ENCODE measurements around the gene OMP. TPM values are rescaled to one million over a fixed set of nuclear protein-coding genes. Genes with fewer than 3 reads are reported as not detected.

The OMP gene
- total and polyA plus RNA-seq, 2 experiments from 2014 or later, result not detected

GRCh38 chr11:77062924-77063323 lies 39.7 kb upstream of the OMP start:
- no peak for DNase-seq (ENCODE audit: low read depth in 1 of 2, low spot score in 1 of 2)

GRCh38 chr11:77063407-77063806 lies 39.2 kb upstream of the OMP start:
- no peak for DNase-seq (ENCODE audit: low read depth in 1 of 2, low spot score in 1 of 2)
- Histone ChIP-seq H3K36me3 (no peaks in the 10 kb centered on the region), H3K4me3 (no peak overlapping the region), H3K27me3 (no peaks in the 10 kb centered on the region), H3K9me3 (ENCODE audit: low read depth) (no peaks in the 10 kb centered on the region), H3K4me1 (ENCODE audit: low read depth) (no peaks in the 10 kb centered on the region), H3K27ac (no peak overlapping the region)
- no peak for TF ChIP-seq CTCF (IDR thresholded peaks at IDR 0.05; ENCODE audit: low read depth, low read length)

More at GRCh38 chr11:77062924-77063323, 39.7 kb upstream of the OMP start:
- TF ChIP-seq CTCF (IDR thresholded peaks at IDR 0.05; ENCODE audit: low read depth, low read length), result peak; percentile 8
- Histone ChIP-seq H3K9me3 (ENCODE audit: low read depth) (no peaks in the 10 kb centered on the region), H3K36me3 (no peaks in the 10 kb centered on the region), H3K27ac (no peak overlapping the region), H3K4me3 (no peak overlapping the region), H3K27me3 (no peaks in the 10 kb centered on the region), H3K4me1 (ENCODE audit: low read depth) (no peaks in the 10 kb centered on the region)

- no peak for TF ChIP-seq CTCF (IDR thresholded peaks at IDR 0.05; ENCODE audit: low read depth, low read length)
- H3K9me3 ChIP-seq (ENCODE audit: low read depth), result no peaks in the 10 kb centered on the region
- H3K4me3 ChIP-seq, result no peak overlapping the region
- DNase-seq (ENCODE audit: low read depth in 1 of 2, low spot score in 1 of 2), result no peak
- H3K27me3 ChIP-seq, result no peaks in the 10 kb centered on the region
- no peaks in the 10 kb centered on the region for H3K36me3 ChIP-seq
- H3K4me1 ChIP-seq (ENCODE audit: low read depth), result no peaks in the 10 kb centered on the region
- H3K27ac ChIP-seq, result no peak overlapping the region
These were observed 38.8 kb upstream of the OMP start for GRCh38 chr11:77063861-77064260.

- H3K4me1 ChIP-seq (ENCODE audit: low read depth), result no peaks in the 10 kb centered on the region
- no peaks in the 10 kb centered on the region for H3K9me3 ChIP-seq (ENCODE audit: low read depth)
- no peaks in the 10 kb centered on the region for H3K36me3 ChIP-seq
- no peak overlapping the region for H3K4me3 ChIP-seq
- no peak for DNase-seq (ENCODE audit: low read depth in 1 of 2, low spot score in 1 of 2)
- no peaks in the 10 kb centered on the region for H3K27me3 ChIP-seq
- no peak overlapping the region for H3K27ac ChIP-seq
- TF ChIP-seq CTCF (IDR thresholded peaks at IDR 0.05; ENCODE audit: low read depth, low read length), result no peak
These were observed 37.9 kb upstream of the OMP start for GRCh38 chr11:77064648-77065217.

GRCh38 chr11:77065878-77066228 lies 36.8 kb upstream of the OMP start:
- Histone ChIP-seq H3K4me3 (peak overlapping the region; percentile 47), H3K9me3 (ENCODE audit: low read depth) (no peaks in the 10 kb centered on the region), H3K27me3 (no peaks in the 10 kb centered on the region), H3K4me1 (ENCODE audit: low read depth) (no peaks in the 10 kb centered on the region), H3K36me3 (no peaks in the 10 kb centered on the region), H3K27ac (no peak overlapping the region)
- peak in 1 of 2 donors; percentile 86 for DNase-seq (ENCODE audit: low read depth in 1 of 2, low spot score in 1 of 2)
- no peak for TF ChIP-seq CTCF (IDR thresholded peaks at IDR 0.05; ENCODE audit: low read depth, low read length)

Data from cardiac muscle cell (in vitro differentiated cells and primary cell).